Endothelial cell (in vitro differentiated cells): ENCODE measurements around the gene SPP2. TPM values are rescaled to one million over a fixed set of nuclear protein-coding genes. Genes with fewer than 3 reads are reported as not detected.

ENCODE experiments used
- DNase-seq: peaks from one replicate; pipeline ENCODE4 v3.0.0; 2021; ENCODE audit warnings: low spot score
- H3K27ac Mint-ChIP-seq: one replicate; pipeline ENCODE4 v1.8.0; 2021; ENCODE audit warnings: mixed read lengths, inconsistent platforms; ENCODE audit not compliant: unreplicated experiment
- H3K27me3 Mint-ChIP-seq: one replicate; pipeline ENCODE4 v1.8.0; 2021; ENCODE audit warnings: mild to moderate bottlenecking, moderate library complexity, mixed read lengths, inconsistent platforms; ENCODE audit not compliant: unreplicated experiment
- H3K36me3 Mint-ChIP-seq: one replicate; pipeline ENCODE4 v1.8.0; 2021; ENCODE audit warnings: mild to moderate bottlenecking, low read depth, mixed read lengths, inconsistent platforms; ENCODE audit not compliant: unreplicated experiment
- H3K4me1 Mint-ChIP-seq: one replicate; pipeline ENCODE4 v1.8.0; 2021; ENCODE audit warnings: mild to moderate bottlenecking, mixed read lengths, inconsistent platforms; ENCODE audit not compliant: unreplicated experiment
- H3K4me3 Mint-ChIP-seq: one replicate; pipeline ENCODE4 v1.8.0; 2021; ENCODE audit warnings: mild to moderate bottlenecking, mixed read lengths, inconsistent platforms; ENCODE audit not compliant: unreplicated experiment
- H3K9me3 Mint-ChIP-seq: one replicate; pipeline ENCODE4 v1.8.0; 2021; ENCODE audit warnings: mixed read lengths, inconsistent platforms; ENCODE audit not compliant: unreplicated experiment
- total RNA-seq: library from RNA; stranded (reverse); fragmentation: NEBNext Ultra II Directional; extraction: Animal tissue kit (Norgen Biotek cat#: 25700); gene quantifications from one replicate; pipeline ENCODE4 v1.2.1, GENCODE V29; 2021; ENCODE audit not compliant: unreplicated experiment
- TF ChIP-seq, protein P1 (sequence below): fragments of 200-600 bp; sonication (generic); IDR thresholded peaks from one replicate; pipeline ENCODE4 v1.5.0; 2021; ENCODE audit warnings: antibody characterized with exemption; ENCODE audit not compliant: unreplicated experiment

Gene SPP2
- total RNA-seq, 1 donor from 2014 or later, result not detected

DNA sequence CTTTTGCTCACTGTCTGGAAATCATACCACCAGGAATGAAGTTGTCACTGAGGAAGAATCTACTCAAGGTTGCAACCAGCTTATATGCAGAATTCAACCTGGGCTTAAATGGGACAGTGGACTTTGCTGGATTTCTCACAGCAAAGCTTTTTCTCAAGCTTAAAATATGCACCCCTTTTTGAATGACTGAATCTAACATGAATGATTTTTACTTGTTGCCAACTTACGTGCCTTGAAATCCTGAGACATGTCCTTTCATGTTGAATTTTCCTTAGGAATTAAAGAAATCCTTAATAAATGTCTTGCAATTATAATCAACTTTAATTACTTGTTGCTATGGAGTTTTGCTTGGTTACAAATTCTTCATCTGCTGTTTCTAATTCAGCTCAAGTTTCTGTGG lies 57.4 kb downstream of the SPP2 start:
- Mint-ChIP-seq H3K27ac (no peak overlapping the region), H3K9me3 (no peaks in the 10 kb centered on the region), H3K4me3 (no peak overlapping the region), H3K27me3 (no peaks in the 10 kb centered on the region), H3K36me3 (no peaks in the 10 kb centered on the region), H3K4me1 (peaks cover under 1% of the 10 kb centered on the region)
- DNase-seq, result no peak
- TF ChIP-seq, protein P1, sequence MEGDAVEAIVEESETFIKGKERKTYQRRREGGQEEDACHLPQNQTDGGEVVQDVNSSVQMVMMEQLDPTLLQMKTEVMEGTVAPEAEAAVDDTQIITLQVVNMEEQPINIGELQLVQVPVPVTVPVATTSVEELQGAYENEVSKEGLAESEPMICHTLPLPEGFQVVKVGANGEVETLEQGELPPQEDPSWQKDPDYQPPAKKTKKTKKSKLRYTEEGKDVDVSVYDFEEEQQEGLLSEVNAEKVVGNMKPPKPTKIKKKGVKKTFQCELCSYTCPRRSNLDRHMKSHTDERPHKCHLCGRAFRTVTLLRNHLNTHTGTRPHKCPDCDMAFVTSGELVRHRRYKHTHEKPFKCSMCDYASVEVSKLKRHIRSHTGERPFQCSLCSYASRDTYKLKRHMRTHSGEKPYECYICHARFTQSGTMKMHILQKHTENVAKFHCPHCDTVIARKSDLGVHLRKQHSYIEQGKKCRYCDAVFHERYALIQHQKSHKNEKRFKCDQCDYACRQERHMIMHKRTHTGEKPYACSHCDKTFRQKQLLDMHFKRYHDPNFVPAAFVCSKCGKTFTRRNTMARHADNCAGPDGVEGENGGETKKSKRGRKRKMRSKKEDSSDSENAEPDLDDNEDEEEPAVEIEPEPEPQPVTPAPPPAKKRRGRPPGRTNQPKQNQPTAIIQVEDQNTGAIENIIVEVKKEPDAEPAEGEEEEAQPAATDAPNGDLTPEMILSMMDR, result no peak

DNA sequence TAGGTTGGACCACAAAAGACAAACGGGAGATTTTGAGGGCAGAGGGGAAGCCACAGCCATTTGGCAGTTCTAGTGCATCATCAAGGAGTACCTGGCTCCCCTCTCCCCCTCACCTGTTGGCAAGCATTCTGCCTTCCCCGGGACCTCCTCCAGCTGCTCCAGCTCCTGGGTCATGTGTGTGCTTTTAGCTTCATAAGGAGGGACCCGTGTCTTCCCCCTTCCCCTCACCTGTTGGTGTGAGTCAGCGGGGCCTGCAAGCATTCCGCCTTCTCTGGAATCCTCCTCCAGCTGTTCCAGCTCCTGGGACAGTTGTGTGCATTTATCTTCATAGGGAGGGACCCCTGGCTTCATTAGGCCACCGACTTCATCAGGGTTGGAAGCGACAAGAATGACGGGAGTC lies 58.8 kb downstream of the SPP2 start:
- Mint-ChIP-seq H3K4me1 (no peaks in the 10 kb centered on the region), H3K4me3 (no peak overlapping the region), H3K9me3 (no peaks in the 10 kb centered on the region), H3K27ac (no peak overlapping the region), H3K36me3 (no peaks in the 10 kb centered on the region), H3K27me3 (peaks cover 4% of the 10 kb centered on the region)
- TF ChIP-seq, protein P1, result no peak
- no peak for DNase-seq

DNA sequence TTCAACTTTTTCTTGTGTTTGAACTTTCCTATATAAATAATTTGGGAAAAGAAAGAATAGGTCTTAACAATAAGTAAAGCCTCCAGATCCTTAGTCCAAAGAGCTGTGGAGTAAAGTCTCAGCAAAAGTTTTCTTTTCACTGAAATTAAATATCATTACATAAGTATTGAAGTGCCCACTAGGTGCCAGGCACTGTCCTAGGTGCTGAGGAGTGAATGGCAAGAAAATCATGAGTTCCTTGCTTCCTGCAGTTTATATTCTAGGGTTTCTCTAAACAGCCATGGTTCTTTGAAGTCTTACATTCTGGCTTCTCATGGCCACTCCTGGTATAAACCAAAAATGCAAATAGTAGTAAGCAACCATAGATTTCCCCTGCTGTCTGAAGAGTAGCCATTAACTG lies 59.7 kb downstream of the SPP2 start:
- no peaks in the 10 kb centered on the region for H3K4me1 Mint-ChIP-seq
- H3K9me3 Mint-ChIP-seq, result no peaks in the 10 kb centered on the region
- no peak overlapping the region for H3K4me3 Mint-ChIP-seq
- H3K36me3 Mint-ChIP-seq, result no peaks in the 10 kb centered on the region
- H3K27me3 Mint-ChIP-seq, result peaks cover 4% of the 10 kb centered on the region
- TF ChIP-seq, protein P1, result no peak
- H3K27ac Mint-ChIP-seq, result no peak overlapping the region
- no peak for DNase-seq

DNA sequence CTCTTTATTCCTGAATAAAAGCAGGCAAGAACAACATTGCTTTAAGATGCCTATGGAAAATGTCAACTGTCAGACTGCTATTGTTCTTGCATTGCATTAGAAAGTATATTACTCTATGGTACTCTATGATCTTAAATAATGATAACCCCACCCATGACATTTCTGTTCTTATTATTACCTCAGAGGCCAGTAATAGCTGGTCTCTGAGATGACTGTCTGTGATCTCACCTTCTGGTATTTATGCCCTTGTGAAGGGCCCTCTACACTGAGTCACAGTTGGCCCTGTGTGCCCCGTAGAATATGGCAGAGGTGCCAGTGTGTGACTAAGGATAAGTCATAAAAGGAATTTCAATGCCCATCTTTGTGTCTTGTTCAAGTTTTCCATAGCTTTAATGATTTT lies 61.0 kb downstream of the SPP2 start:
- Mint-ChIP-seq H3K36me3 (no peaks in the 10 kb centered on the region), H3K4me1 (no peaks in the 10 kb centered on the region), H3K4me3 (no peak overlapping the region), H3K9me3 (no peaks in the 10 kb centered on the region), H3K27ac (no peak overlapping the region), H3K27me3 (peaks cover 4% of the 10 kb centered on the region)
- TF ChIP-seq, protein P1, result no peak
- no peak for DNase-seq

- no peak overlapping the region for H3K4me3 Mint-ChIP-seq
- H3K4me1 Mint-ChIP-seq, result no peaks in the 10 kb centered on the region
- H3K9me3 Mint-ChIP-seq, result no peaks in the 10 kb centered on the region
- no peaks in the 10 kb centered on the region for H3K36me3 Mint-ChIP-seq
- no peak for DNase-seq
- no peak overlapping the region for H3K27ac Mint-ChIP-seq
- TF ChIP-seq, protein P1, result no peak
- peaks cover 4% of the 10 kb centered on the region for H3K27me3 Mint-ChIP-seq
These were observed 65.5 kb downstream of the SPP2 start for GRCh38 chr2:234116010-234116409.
